Cerebellar cortex (tissue), 1 donor: ENCODE results near the gene FMN1.

Source experiments
- DNase-seq: peaks from one replicate; pipeline ENCODE4 v3.0.0-alpha.2; 2015; ENCODE audit warnings: low spot score

The FMN1 gene

DNA sequence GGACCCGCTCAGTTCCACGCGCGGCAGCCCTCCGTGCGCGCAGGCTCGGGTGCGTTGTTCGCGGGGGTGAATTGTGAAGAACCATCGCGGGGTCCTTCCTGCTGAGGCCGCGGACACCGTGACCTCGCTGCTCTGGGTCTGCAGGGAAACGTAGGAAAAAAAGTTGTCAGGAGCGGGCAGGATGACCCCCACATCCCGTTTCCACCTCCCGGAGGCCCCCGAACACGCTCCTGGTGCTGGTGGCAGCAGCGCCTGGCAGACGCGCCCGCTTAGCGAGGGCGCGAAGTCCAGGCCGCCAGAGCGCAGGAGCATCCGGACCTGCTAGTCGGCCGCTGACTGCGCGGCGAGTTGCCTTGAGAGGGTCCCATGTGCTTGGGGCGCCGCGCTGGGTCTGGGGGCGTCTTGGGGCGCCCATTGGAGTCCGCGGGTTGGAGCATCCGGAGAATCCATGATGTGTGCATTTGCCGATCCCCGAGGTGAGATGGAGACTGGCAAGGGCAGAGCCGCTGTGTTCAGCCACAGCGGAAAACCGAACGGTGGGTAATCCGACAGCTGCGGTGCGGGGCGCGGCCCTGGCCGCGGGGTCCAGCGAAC, 476.2 kb downstream of the FMN1 start:
- DNase-seq: no peak

DNA sequence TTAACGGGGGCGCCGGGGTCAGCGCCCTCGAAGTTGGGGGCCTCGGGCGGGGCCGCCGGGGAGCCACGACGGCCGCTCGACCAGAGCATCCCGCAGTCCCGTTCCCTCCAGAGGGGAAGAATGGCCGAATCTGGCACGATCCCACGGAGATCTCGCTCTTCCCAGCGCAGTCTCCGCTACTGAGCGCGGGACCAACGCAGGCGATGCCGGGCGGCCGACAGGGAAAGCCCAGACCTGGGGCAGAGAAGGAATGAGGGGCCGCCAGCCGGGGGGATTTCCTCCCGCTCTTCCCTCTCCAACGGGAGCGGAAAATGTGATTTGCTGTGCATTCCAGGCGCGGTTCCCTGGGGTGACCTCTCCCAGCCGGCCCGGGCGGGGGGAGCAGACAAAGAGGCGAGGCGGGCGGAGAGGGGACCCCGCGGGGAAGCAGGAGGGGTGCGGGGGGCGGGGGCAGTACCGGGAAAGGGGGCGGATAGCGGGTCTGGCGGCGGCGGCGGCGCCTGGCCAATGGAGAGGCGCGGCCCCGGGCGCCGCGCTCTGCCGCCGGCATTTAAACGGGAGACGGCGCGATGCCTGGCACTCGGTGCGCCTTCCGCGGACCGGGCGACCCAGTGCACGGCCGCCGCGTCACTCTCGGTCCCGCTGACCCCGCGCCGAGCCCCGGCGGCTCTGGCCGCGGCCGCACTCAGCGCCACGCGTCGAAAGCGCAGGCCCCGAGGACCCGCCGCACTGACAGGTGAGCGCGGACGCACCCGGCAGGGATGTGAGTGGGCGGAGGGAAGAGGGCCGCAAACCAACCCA, 476.9 kb downstream of the FMN1 start, which contains the start of gene GREM1:
GREM1 (plus strand) TSS at position 579 of the 801 bp plus-strand sequence. CDS start 12,687 bp downstream, outside the sequence.
- DNase-seq: no peak

DNA sequence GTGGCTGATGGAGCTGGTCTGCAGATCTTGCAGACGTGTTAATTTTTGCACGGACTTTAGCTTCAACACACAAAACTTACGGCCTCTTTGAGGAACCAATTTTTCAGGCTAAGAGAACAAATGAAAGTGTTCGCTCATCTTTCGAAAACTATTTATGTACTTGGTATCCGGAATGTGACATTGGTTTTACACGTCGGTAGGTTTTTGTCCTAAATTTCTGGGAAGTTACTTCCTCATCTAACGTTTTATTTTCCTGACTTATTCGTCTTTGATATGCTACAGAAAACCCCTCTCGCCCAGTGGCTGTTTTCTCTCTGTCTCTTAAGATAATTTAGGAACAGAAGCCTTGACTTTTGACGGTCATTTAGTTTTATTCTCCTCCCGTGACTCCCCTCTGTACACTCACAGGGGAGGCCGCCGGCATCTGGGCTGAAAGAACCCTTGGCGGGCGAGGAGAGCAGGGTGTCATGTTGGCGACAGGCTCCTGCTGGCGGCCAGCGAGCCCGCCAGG, 477.5 kb downstream of the FMN1 start:
- DNase-seq: no peak

DNA sequence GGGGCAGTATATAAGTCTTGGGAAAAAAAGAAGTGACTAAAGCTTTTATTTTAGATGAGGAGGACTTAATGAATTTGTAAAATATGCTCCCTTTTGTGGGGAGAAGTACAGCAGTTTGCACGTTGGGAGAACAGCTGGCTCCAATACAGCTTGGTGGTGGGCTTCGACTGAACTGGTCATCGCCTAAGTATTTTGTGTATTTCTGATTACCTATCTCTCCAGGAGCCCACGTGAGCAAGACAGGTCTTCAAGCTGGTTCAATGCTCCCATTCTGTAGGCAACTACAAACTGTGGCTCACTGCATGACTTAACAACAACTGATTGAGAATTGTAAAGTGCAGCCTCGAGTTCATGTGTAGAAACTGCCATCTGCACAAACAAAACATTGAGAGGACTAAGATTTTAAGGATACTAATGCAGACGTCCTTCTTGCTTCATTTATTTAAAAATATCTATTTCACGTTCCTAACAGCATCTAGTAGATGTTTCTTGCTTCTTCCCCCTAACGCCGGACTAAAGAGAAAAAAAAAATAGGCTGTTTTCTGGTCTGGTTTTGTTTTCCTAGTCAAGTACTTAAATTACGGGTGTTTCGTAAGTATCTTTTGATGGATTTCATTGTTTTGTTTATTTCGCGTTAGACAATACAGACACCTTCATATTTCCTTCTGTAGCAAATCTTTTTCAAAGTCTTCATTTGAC, 478.1 kb downstream of the FMN1 start:
- no peak for DNase-seq
